ENCODE data around the gene F8A2.
"Not testable (repeated sequence)": the region's sequence is repeated elsewhere in the genome, so short reads cannot be mapped to it uniquely, and the experiment has no call there.

The F8A2 gene

GRCh38 chrX:155381843-155382528 lies at the start of gene F8A2:
Gene F8A2, plus strand, starts transcription at chrX:155382095. Its CDS starts 20 bp downstream, at chrX:155382115.
- DNase-seq (ENCODE audit: low read depth) = not testable (repeated sequence)

- DNase-seq (ENCODE audit: low read depth) = no peak
These were observed 48.3 kb upstream of the F8A2 start for GRCh38 chrX:155333544-155334100.

GRCh38 chrX:155334486-155335336 lies 47.2 kb upstream of the F8A2 start, which contains the start of gene CLIC2:
Gene CLIC2, minus strand, starts transcription at chrX:155334614. Its CDS starts 187 bp downstream, at chrX:155334427.
- peak; percentile 54 for DNase-seq (ENCODE audit: low read depth)

- DNase-seq (ENCODE audit: low read depth) = not testable (repeated sequence)
These were observed 46.6 kb upstream of the F8A2 start for GRCh38 chrX:155335337-155335712.

- DNase-seq (ENCODE audit: low read depth) = not testable (repeated sequence)
These were observed 36.2 kb upstream of the F8A2 start for GRCh38 chrX:155345689-155346088.

- DNase-seq (ENCODE audit: low read depth) = not testable (repeated sequence)
These were observed 32.4 kb upstream of the F8A2 start for GRCh38 chrX:155349448-155349847.

- not testable (repeated sequence) for DNase-seq (ENCODE audit: low read depth)
These were observed 18.2 kb upstream of the F8A2 start for GRCh38 chrX:155363712-155364111.

GRCh38 chrX:155373777-155374458 lies 8.0 kb upstream of the F8A2 start:
- not testable (repeated sequence) for DNase-seq (ENCODE audit: low read depth)

GRCh38 chrX:155379802-155380201 lies 2.1 kb upstream of the F8A2 start:
- DNase-seq (ENCODE audit: low read depth) = not testable (repeated sequence)

GRCh38 chrX:155382529-155382967 lies 653 bp downstream of the F8A2 start:
- DNase-seq (ENCODE audit: low read depth) = not testable (repeated sequence)

GRCh38 chrX:155389634-155390033 lies 7.7 kb downstream of the F8A2 start:
- DNase-seq (ENCODE audit: low read depth) = no peak

- DNase-seq (ENCODE audit: low read depth) = not testable (repeated sequence)
These were observed 12.9 kb downstream of the F8A2 start for GRCh38 chrX:155394747-155395276.

GRCh38 chrX:155406429-155406828 lies 24.5 kb downstream of the F8A2 start:
- DNase-seq (ENCODE audit: low read depth) = no peak

- DNase-seq (ENCODE audit: low read depth) = no peak
These were observed 35.9 kb downstream of the F8A2 start for GRCh38 chrX:155417769-155418168.
